A549 (cell line): ENCODE results near the gene ZNF599. TPM values are rescaled to one million over a fixed set of nuclear protein-coding genes. Genes with fewer than 3 reads are reported as not detected.

Experiments
- ATAC-seq, 2 experiments: fragments of 200-7000 bp in 1 of 2; fragments of >200 bp in 1 of 2; cut with Nextera tagmentation in 1 of 2; cut with Tn5 transposase in 1 of 2; 3 replicates each; pipeline versions ENCODE4 v1.8.0 to v1.9.1; 2018 to 2020; ENCODE audit warnings: mild to moderate bottlenecking in 1 of 2, moderate library complexity in 1 of 2
- CTCF ChIA-PET: fragments of 300-600 bp; sonication (Branson Sonifier 250); formaldehyde crosslinking; extraction: SDS; loops from one replicate; lab custom pipeline; 2021; ENCODE audit warnings: antibody characterized with exemption, inconsistent platforms; lab: Yijun Ruan, JAX
- POLR2A ChIA-PET: fragments of 350-600 bp; formaldehyde crosslinking; extraction: SDS; loops from one replicate; lab custom pipeline; 2021; ENCODE audit warnings: antibody characterized with exemption, inconsistent platforms; lab: Yijun Ruan, JAX
- DNase-seq, 2 experiments: peaks; one replicate each; pipeline versions ENCODE4 v3.0.0 to v3.0.0-alpha.2; 2011 to 2016; ENCODE audit warnings: low read depth in 1 of 2, low spot score in 1 of 2
- FAIRE-seq: peaks from 2 replicates; lab custom pipeline; 2011; peaks lifted over from hg19 to GRCh38; lab: Jason Lieb, UNC
- H3K27ac ChIP-seq, 2 experiments: fragments of >200 bp; sonication (Bioruptor Twin); formaldehyde crosslinking; 3 replicates each; pipeline ENCODE4 v1.5.1; 2016 to 2017
- H3K4me1 ChIP-seq: fragments of >200 bp; sonication (Bioruptor Twin); formaldehyde crosslinking; 3 replicates; pipeline ENCODE4 v1.6.1; 2016
- H3K4me2 ChIP-seq: fragments of >200 bp; sonication (Bioruptor Twin); formaldehyde crosslinking; 3 replicates; pipeline ENCODE4 v1.6.1; 2016
- H3K4me3 ChIP-seq: fragments of >200 bp; sonication (Bioruptor Twin); formaldehyde crosslinking; 3 replicates; pipeline ENCODE4 v1.5.1; 2016
- H3K9me3 ChIP-seq: fragments of >200 bp; sonication (Bioruptor Twin); formaldehyde crosslinking; 3 replicates; pipeline ENCODE4 v1.6.1; 2016
- BHLHE40 ChIP-seq: IDR thresholded peaks from 2 replicates; pipeline ENCODE4 v1.6.1; 2012; ENCODE audit warnings: low read depth, low read length, inconsistent platforms
- CHD2 ChIP-seq: fragments of 150-350 bp; IDR thresholded peaks from 2 replicates; pipeline ENCODE4 v1.6.1; 2014; ENCODE audit warnings: low read length; ENCODE audit not compliant: partially characterized antibody
- FOSB ChIP-seq: fragments of 250-450 bp; sonication (Bioruptor Pico); IDR thresholded peaks from 2 replicates; pipeline ENCODE4 v1.5.0; 2020; ENCODE audit warnings: mild to moderate bottlenecking, moderate library complexity
- FOSL2 ChIP-seq, 2 experiments: fragments of 450-650 bp in 1 of 2; fragments of >200 bp in 1 of 2; sonication (Bioruptor Twin) in 1 of 2; formaldehyde crosslinking; IDR thresholded peaks; 2 replicates each; pipeline versions ENCODE4 v1.5.0 to v1.6.1; 2016 to 2020; ENCODE audit warnings: mild to moderate bottlenecking in 1 of 2, moderate library complexity in 1 of 2
- HDAC2 ChIP-seq: fragments of 200-600 bp; sonication (generic); IDR thresholded peaks from 2 replicates; pipeline ENCODE4 v1.6.1; 2016
- HOXA7 ChIP-seq: fragments of 250-450 bp; sonication (Bioruptor Pico); IDR thresholded peaks from 2 replicates; pipeline ENCODE4 v1.5.0; 2020; ENCODE audit warnings: mild to moderate bottlenecking, moderate library complexity
- HOXB13 ChIP-seq: fragments of 250-450 bp; sonication (Bioruptor Pico); IDR thresholded peaks from 2 replicates; pipeline ENCODE4 v1.5.0; 2020; ENCODE audit warnings: low read depth, mild to moderate bottlenecking, moderate library complexity
- JUN ChIP-seq, 2 experiments: fragments of >200 bp; sonication (Bioruptor Twin); formaldehyde crosslinking; IDR thresholded peaks; 2 replicates in 1 of 2; 3 replicates in 1 of 2; pipeline ENCODE4 v1.6.1; 2016 to 2017
- JUNB ChIP-seq: fragments of >200 bp; sonication (Bioruptor Twin); formaldehyde crosslinking; IDR thresholded peaks from 2 replicates; pipeline ENCODE4 v1.6.1; 2016
- PHF8 ChIP-seq: fragments of 200-600 bp; sonication (generic); IDR thresholded peaks from 2 replicates; pipeline ENCODE4 v1.6.1; 2016; ENCODE audit warnings: low read depth, mild to moderate bottlenecking, antibody characterized with exemption, moderate library complexity, borderline replicate concordance
- POLR2A ChIP-seq: IDR thresholded peaks from 2 replicates; pipeline ENCODE4 v1.6.1; 2012; ENCODE audit warnings: mild to moderate bottlenecking, low read length
- RAD21 ChIP-seq, 2 experiments: fragments of >200 bp in 1 of 2; sonication (Bioruptor Twin) in 1 of 2; formaldehyde crosslinking in 1 of 2; IDR thresholded peaks in 1 of 2; conservative IDR thresholded peaks in 1 of 2; 2 replicates in 1 of 2; 3 replicates in 1 of 2; pipeline ENCODE4 v1.6.1; 2012 to 2018; ENCODE audit warnings: inconsistent platforms in 1 of 2
- SMC3 ChIP-seq: fragments of >200 bp; sonication (Bioruptor Twin); formaldehyde crosslinking; IDR thresholded peaks from 3 replicates; pipeline ENCODE4 v1.6.1; 2018; ENCODE audit warnings: inconsistent platforms
- ZFP36 ChIP-seq: fragments of 450-650 bp; IDR thresholded peaks from 2 replicates; pipeline ENCODE4 v1.6.1; 2014; ENCODE audit warnings: borderline replicate concordance; ENCODE audit not compliant: partially characterized antibody
- WGBS: methylation state at CpG from one replicate; pipeline ENCODE4 v1.1.6; 2017; ENCODE audit errors: missing lambda C conversion rate; 5-methylcytosine and 5-hydroxymethylcytosine counted together
- polyA plus RNA-seq, 4 experiments: library from polyadenylated mRNA; depleted of rRNA in 3 of 4; stranded (reverse); fragments of >200 nt; fragmentation: RNase III in 1 of 4; extraction: RNeasy Plus Mini Kit Qiagen cat#74134 plus additional on column Dnase treatment in 1 of 4; gene quantifications; 2 replicates in 3 of 4; 3 replicates in 1 of 4; pipeline ENCODE4 v1.2.3, GENCODE V29; 2011 to 2017
- TF ChIP-seq, protein P1 (sequence below): IDR thresholded peaks from 2 replicates; pipeline ENCODE4 v1.6.1; 2012
- TF ChIP-seq, protein P2 (sequence below): fragments of 450-650 bp; IDR thresholded peaks from 2 replicates; pipeline ENCODE4 v1.6.1; 2014; ENCODE audit warnings: antibody characterized with exemption
- TF ChIP-seq, protein P3 (sequence below): fragments of >200 bp; sonication (Bioruptor Twin); formaldehyde crosslinking; IDR thresholded peaks from 3 replicates; pipeline ENCODE4 v1.5.1; 2016
- TF ChIP-seq, protein P4 (sequence below): fragments of 200-600 bp; sonication (generic); IDR thresholded peaks from 2 replicates; pipeline ENCODE4 v1.6.1; 2016; ENCODE audit warnings: antibody characterized with exemption, mild to moderate bottlenecking, moderate library complexity
- TF ChIP-seq, protein P5 (sequence below): fragments of >200 bp; sonication (Bioruptor Twin); formaldehyde crosslinking; IDR thresholded peaks from 2 replicates; pipeline ENCODE4 v1.6.1; 2016
- TF ChIP-seq, protein P6 (sequence below): fragments of 150-350 bp; IDR thresholded peaks from 2 replicates; pipeline ENCODE4 v1.6.1; 2014; ENCODE audit warnings: low read depth, mild to moderate bottlenecking, low read length
- TF ChIP-seq, protein P7 (sequence below): IDR thresholded peaks from 2 replicates; pipeline ENCODE4 v1.6.1; 2012; ENCODE audit warnings: low read depth, borderline replicate concordance

ZNF599 gene
- polyA plus RNA-seq, 2 of the 4 experiments (the other 2 are of a cell fraction) = 2.6 to 3.9 TPM

DNA sequence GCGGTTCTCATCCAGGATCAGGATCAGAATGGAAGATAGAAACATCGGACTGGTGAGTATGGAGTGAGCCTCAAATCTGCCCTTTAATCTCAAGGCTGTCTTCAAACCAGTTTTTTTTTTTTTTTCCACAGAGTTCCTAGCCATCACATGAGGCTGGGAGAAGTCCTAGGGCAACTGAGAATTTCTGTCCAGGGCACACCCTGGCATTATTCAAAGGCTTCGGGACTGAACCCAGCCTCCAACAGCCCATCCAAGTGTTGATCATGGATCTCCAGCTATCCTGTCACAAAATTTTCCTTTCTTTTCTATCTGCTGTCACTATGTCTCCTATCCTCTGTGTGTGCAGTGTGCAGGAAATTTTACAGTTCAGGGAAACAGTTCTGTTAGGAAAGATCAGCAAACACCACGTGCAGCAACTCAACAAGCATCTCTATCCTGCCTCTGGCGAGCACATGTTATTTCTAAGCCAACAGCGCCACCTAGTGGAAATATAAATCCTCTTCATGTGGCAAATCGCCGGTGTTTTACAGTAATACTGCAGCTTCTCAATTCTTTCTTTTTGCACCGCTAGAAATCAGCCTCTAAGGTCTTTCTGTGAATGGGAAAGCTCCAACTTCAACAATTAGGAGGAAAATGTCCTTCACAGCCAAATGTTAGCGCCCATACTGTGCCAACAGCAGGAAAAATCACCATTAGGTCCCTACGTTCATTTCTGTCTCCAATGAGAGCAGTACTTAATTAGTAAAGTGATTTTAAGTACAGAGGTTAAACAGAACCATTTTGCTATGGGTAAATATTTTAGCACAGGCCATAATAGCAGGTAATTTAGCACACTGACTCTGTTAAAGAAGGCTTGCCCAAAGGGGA, 60.4 kb downstream of the ZNF599 start:
- 15% methylated on average over 11 of the region's 11 CpGs for WGBS
- no peaks in the 10 kb centered on the region for H3K4me1 ChIP-seq
- POLR2A ChIA-PET = no interaction called here
- ATAC-seq = peak; percentile 75 to 95; a peak in 5 of 6 replicates
- no peak overlapping the region for H3K4me3 ChIP-seq
- TF ChIP-seq, protein P1, sequence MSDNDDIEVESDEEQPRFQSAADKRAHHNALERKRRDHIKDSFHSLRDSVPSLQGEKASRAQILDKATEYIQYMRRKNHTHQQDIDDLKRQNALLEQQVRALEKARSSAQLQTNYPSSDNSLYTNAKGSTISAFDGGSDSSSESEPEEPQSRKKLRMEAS = peak; percentile 81; the same call in 1 of the 2 replicates
- TF ChIP-seq SMC3 = peak; percentile 81
- TF ChIP-seq RAD21 (conservative IDR thresholded peaks at IDR 0.05 in 1 of 2, IDR thresholded peaks at IDR 0.05 in 1 of 2) = peak; percentile 94 to 97
- TF ChIP-seq HOXB13 (CRISPR knock-in tag) = no peak
- TF ChIP-seq, protein P2, sequence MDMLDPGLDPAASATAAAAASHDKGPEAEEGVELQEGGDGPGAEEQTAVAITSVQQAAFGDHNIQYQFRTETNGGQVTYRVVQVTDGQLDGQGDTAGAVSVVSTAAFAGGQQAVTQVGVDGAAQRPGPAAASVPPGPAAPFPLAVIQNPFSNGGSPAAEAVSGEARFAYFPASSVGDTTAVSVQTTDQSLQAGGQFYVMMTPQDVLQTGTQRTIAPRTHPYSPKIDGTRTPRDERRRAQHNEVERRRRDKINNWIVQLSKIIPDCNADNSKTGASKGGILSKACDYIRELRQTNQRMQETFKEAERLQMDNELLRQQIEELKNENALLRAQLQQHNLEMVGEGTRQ = peak; percentile 56
- TF ChIP-seq FOSL2 (IDR thresholded peaks at IDR 0.05) = no peak
- no peak for TF ChIP-seq FOSL2 (CRISPR knock-in tag; IDR thresholded peaks at IDR 0.05)
- TF ChIP-seq, protein P3, sequence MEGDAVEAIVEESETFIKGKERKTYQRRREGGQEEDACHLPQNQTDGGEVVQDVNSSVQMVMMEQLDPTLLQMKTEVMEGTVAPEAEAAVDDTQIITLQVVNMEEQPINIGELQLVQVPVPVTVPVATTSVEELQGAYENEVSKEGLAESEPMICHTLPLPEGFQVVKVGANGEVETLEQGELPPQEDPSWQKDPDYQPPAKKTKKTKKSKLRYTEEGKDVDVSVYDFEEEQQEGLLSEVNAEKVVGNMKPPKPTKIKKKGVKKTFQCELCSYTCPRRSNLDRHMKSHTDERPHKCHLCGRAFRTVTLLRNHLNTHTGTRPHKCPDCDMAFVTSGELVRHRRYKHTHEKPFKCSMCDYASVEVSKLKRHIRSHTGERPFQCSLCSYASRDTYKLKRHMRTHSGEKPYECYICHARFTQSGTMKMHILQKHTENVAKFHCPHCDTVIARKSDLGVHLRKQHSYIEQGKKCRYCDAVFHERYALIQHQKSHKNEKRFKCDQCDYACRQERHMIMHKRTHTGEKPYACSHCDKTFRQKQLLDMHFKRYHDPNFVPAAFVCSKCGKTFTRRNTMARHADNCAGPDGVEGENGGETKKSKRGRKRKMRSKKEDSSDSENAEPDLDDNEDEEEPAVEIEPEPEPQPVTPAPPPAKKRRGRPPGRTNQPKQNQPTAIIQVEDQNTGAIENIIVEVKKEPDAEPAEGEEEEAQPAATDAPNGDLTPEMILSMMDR = peak; percentile 93
- no peak for TF ChIP-seq FOSB (CRISPR knock-in tag)
- 0 out of 5 replicates have a peak, but pooled peaks of 1 of the 2 experiments have one; percentile 24 for TF ChIP-seq JUN (IDR thresholded peaks at IDR 0.05)
- H3K4me2 ChIP-seq = no peak overlapping the region
- FAIRE-seq = peak; percentile 98
- H3K27ac ChIP-seq = no peak overlapping the region
- peak; percentile 77 to 90 for DNase-seq
- peaks cover 72% of the 10 kb centered on the region for H3K9me3 ChIP-seq
- CTCF ChIA-PET = interaction anchor here (0.6 to 5.1 kb wide), 66 partner anchors 9 to 1491 kb away, joined by 3 to 42 read pairs (median 4); partner anchors contain the start of gene ZNF181

DNA sequence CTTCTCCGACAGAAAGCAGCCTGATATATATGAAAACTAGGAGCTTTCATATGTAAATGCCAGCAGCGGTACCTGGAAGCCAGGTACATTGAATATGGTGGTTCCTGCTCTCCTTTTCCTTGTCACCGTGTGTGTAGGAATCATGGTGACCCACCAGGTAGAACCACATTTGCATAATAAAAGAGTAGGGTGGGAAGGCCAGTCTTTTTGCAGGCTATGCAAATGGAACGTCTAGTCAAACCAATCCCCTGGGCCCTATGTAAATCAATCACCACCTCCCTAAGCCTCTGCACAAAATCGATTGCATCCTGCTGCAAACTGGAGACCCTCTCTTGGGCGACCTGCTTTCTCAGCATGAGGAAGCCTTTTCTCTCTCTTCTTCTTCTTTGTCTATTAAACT, 61.1 kb downstream of the ZNF599 start:
- ChIA-PET CTCF (interaction anchor here (0.6 to 5.1 kb wide), 46 partner anchors 10 to 1491 kb away, joined by 3 to 42 read pairs (median 4); partner anchors contain the start of gene ZNF181), POLR2A (no interaction called here)
- H3K4me2 ChIP-seq = no peak overlapping the region
- no peak overlapping the region for H3K27ac ChIP-seq
- peaks cover 71% of the 10 kb centered on the region for H3K9me3 ChIP-seq
- 9% methylated on average over 6 of the region's 6 CpGs for WGBS
- ATAC-seq (no peak), DNase-seq (no peak), FAIRE-seq (peak; percentile 73)
- no peak overlapping the region for H3K4me3 ChIP-seq
- TF ChIP-seq JUN (IDR thresholded peaks at IDR 0.05) (no peak), SMC3 (no peak), HDAC2 (no peak), POLR2A (no peak), ZFP36 (no peak), HOXA7 (CRISPR knock-in tag) (no peak), JUNB (no peak), BHLHE40 (no peak), PHF8 (no peak), CHD2 (no peak)
- TF ChIP-seq, protein P4, sequence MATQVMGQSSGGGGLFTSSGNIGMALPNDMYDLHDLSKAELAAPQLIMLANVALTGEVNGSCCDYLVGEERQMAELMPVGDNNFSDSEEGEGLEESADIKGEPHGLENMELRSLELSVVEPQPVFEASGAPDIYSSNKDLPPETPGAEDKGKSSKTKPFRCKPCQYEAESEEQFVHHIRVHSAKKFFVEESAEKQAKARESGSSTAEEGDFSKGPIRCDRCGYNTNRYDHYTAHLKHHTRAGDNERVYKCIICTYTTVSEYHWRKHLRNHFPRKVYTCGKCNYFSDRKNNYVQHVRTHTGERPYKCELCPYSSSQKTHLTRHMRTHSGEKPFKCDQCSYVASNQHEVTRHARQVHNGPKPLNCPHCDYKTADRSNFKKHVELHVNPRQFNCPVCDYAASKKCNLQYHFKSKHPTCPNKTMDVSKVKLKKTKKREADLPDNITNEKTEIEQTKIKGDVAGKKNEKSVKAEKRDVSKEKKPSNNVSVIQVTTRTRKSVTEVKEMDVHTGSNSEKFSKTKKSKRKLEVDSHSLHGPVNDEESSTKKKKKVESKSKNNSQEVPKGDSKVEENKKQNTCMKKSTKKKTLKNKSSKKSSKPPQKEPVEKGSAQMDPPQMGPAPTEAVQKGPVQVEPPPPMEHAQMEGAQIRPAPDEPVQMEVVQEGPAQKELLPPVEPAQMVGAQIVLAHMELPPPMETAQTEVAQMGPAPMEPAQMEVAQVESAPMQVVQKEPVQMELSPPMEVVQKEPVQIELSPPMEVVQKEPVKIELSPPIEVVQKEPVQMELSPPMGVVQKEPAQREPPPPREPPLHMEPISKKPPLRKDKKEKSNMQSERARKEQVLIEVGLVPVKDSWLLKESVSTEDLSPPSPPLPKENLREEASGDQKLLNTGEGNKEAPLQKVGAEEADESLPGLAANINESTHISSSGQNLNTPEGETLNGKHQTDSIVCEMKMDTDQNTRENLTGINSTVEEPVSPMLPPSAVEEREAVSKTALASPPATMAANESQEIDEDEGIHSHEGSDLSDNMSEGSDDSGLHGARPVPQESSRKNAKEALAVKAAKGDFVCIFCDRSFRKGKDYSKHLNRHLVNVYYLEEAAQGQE = no peak
- TF ChIP-seq, protein P3 = no peak
- TF ChIP-seq, protein P5, sequence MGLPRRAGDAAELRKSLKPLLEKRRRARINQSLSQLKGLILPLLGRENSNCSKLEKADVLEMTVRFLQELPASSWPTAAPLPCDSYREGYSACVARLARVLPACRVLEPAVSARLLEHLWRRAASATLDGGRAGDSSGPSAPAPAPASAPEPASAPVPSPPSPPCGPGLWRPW = no peak
- TF ChIP-seq, protein P6, sequence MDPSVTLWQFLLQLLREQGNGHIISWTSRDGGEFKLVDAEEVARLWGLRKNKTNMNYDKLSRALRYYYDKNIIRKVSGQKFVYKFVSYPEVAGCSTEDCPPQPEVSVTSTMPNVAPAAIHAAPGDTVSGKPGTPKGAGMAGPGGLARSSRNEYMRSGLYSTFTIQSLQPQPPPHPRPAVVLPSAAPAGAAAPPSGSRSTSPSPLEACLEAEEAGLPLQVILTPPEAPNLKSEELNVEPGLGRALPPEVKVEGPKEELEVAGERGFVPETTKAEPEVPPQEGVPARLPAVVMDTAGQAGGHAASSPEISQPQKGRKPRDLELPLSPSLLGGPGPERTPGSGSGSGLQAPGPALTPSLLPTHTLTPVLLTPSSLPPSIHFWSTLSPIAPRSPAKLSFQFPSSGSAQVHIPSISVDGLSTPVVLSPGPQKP = no peak
- TF ChIP-seq, protein P7, sequence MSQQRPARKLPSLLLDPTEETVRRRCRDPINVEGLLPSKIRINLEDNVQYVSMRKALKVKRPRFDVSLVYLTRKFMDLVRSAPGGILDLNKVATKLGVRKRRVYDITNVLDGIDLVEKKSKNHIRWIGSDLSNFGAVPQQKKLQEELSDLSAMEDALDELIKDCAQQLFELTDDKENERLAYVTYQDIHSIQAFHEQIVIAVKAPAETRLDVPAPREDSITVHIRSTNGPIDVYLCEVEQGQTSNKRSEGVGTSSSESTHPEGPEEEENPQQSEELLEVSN = no peak
- H3K4me1 ChIP-seq = no peaks in the 10 kb centered on the region
